Measurements from ENCODE around the gene SLC25A4. TPM values are rescaled to one million over a fixed set of nuclear protein-coding genes. Genes with fewer than 3 reads are reported as not detected.

Gene SLC25A4
- total and polyA plus RNA-seq, 10 of the 15 experiments (the other 5 are each of a cell fraction or from before 2014, with no cell fraction given), result 12.6 to 161 (median 38.2) TPM

- TF ChIP-seq SKIL (IDR thresholded peaks at IDR 0.05; ENCODE audit: low read depth, poor library complexity, severe bottlenecking), result peak; percentile 89
- TF ChIP-seq TBL1XR1 (IDR thresholded peaks at IDR 0.05; ENCODE audit: low read depth, low read length), result peak; percentile 62; the same call in 1 of the 2 replicates
- no peak for TF ChIP-seq ZBTB33 (IDR thresholded peaks at IDR 0.05)
- TF ChIP-seq E4F1 (IDR thresholded peaks at IDR 0.05; ENCODE audit: borderline replicate concordance, partially characterized antibody), result no peak
- no peak for TF ChIP-seq ZSCAN29 (IDR thresholded peaks at IDR 0.05)
- TF ChIP-seq ASH2L (IDR thresholded peaks at IDR 0.05; ENCODE audit: borderline replicate concordance, low read depth), result no peak
- peak; percentile 71 for TF ChIP-seq IRF4 (IDR thresholded peaks at IDR 0.05; ENCODE audit: low read depth, low read length)
- peak; percentile 85 for TF ChIP-seq EED (IDR thresholded peaks at IDR 0.05; ENCODE audit: low read depth)
- TF ChIP-seq, protein P1, sequence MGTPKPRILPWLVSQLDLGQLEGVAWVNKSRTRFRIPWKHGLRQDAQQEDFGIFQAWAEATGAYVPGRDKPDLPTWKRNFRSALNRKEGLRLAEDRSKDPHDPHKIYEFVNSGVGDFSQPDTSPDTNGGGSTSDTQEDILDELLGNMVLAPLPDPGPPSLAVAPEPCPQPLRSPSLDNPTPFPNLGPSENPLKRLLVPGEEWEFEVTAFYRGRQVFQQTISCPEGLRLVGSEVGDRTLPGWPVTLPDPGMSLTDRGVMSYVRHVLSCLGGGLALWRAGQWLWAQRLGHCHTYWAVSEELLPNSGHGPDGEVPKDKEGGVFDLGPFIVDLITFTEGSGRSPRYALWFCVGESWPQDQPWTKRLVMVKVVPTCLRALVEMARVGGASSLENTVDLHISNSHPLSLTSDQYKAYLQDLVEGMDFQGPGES (IDR thresholded peaks at IDR 0.05), result no peak
- TF ChIP-seq, protein P2, sequence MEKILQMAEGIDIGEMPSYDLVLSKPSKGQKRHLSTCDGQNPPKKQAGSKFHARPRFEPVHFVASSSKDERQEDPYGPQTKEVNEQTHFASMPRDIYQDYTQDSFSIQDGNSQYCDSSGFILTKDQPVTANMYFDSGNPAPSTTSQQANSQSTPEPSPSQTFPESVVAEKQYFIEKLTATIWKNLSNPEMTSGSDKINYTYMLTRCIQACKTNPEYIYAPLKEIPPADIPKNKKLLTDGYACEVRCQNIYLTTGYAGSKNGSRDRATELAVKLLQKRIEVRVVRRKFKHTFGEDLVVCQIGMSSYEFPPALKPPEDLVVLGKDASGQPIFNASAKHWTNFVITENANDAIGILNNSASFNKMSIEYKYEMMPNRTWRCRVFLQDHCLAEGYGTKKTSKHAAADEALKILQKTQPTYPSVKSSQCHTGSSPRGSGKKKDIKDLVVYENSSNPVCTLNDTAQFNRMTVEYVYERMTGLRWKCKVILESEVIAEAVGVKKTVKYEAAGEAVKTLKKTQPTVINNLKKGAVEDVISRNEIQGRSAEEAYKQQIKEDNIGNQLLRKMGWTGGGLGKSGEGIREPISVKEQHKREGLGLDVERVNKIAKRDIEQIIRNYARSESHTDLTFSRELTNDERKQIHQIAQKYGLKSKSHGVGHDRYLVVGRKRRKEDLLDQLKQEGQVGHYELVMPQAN (conservative IDR thresholded peaks at IDR 0.05), result no peak
- no peak for TF ChIP-seq MXI1 (IDR thresholded peaks at IDR 0.05; ENCODE audit: low read depth, low read length)
- TF ChIP-seq ZNF24 (IDR thresholded peaks at IDR 0.05), result peak; percentile 87
- no peak for TF ChIP-seq SMAD5 (IDR thresholded peaks at IDR 0.05; ENCODE audit: low read depth)
- peak; percentile 89 for TF ChIP-seq NFIC (IDR thresholded peaks at IDR 0.05; ENCODE audit: low read depth, low read length)
- TF ChIP-seq FOXM1 (IDR thresholded peaks at IDR 0.05; ENCODE audit: low read depth, low read length), result no peak
- peak; percentile 87 for TF ChIP-seq IKZF1 (conservative IDR thresholded peaks at IDR 0.05)
- 0 out of 2 replicates have a peak, but pooled peaks have one; percentile 74 for TF ChIP-seq RCOR1 (conservative IDR thresholded peaks at IDR 0.05; ENCODE audit: low read depth, low read length)
- peak; percentile 35 to 36; a peak in 2 of 4 replicates for TF ChIP-seq EP300 (IDR thresholded peaks at IDR 0.05; ENCODE audit: borderline replicate concordance in 1 of 2, control insufficient read depth in 1 of 2, low read depth in 2 of 2, low read length in 2 of 2)
- no peak for TF ChIP-seq HDAC6 (IDR thresholded peaks at IDR 0.05; ENCODE audit: unreplicated experiment)
- no peak for TF ChIP-seq SRF (IDR thresholded peaks at IDR 0.05; ENCODE audit: low read depth in 2 of 2, low read length in 2 of 2)
- TF ChIP-seq HDAC2 (IDR thresholded peaks at IDR 0.05), result no peak
- TF ChIP-seq SIN3A (IDR thresholded peaks at IDR 0.05; ENCODE audit: low read depth, low read length), result no peak
These were observed 22.6 kb downstream of the SLC25A4 start (continued) for GRCh38 chr4:185165605-185166063.
